Stimulated activated CD4-positive, alpha-beta T cell treated with anti-CD3 and anti-CD28 coated beads, Interleukin-2, amount 100 ng/mL, for 4 hours (primary cell): ENCODE results near the gene LPCAT4.

Experiments used
- DNase-seq: peaks from one replicate; pipeline ENCODE4 v3.0.0-alpha.2; 2020; ENCODE audit warnings: low read depth

Gene LPCAT4

GRCh38 chr15:34336991-34337556, 29.9 kb downstream of the LPCAT4 start:
- DNase-seq: no peak

- DNase-seq: no peak
Observed at GRCh38 chr15:34336231-34336990, 30.6 kb downstream of the LPCAT4 start.

GRCh38 chr15:34335176-34336032, 31.6 kb downstream of the LPCAT4 start:
- DNase-seq: no peak

GRCh38 chr15:34334672-34335071, 32.3 kb downstream of the LPCAT4 start:
- DNase-seq: no peak

GRCh38 chr15:34332553-34333120, 34.4 kb downstream of the LPCAT4 start:
- DNase-seq: no peak

GRCh38 chr15:34331809-34332208, 35.2 kb downstream of the LPCAT4 start:
- DNase-seq: no peak

- no peak for DNase-seq
Observed at GRCh38 chr15:34330279-34330678, 36.7 kb downstream of the LPCAT4 start.

- DNase-seq: no peak
Observed at GRCh38 chr15:34329006-34329405, 38.0 kb downstream of the LPCAT4 start.

- DNase-seq: no peak
Observed at GRCh38 chr15:34327906-34328305, 39.1 kb downstream of the LPCAT4 start.

GRCh38 chr15:34325368-34325767, 41.6 kb downstream of the LPCAT4 start:
- DNase-seq: no peak

- no peak for DNase-seq
Observed at GRCh38 chr15:34324933-34325332, 42.1 kb downstream of the LPCAT4 start.

- no peak for DNase-seq
Observed at GRCh38 chr15:34323217-34323616, 43.8 kb downstream of the LPCAT4 start.

- no peak for DNase-seq
Observed at GRCh38 chr15:34318277-34319079, 48.5 kb downstream of the LPCAT4 start.

GRCh38 chr15:34314491-34315490, 52.2 kb downstream of the LPCAT4 start:
- no peak for DNase-seq

GRCh38 chr15:34311563-34311962, 55.4 kb downstream of the LPCAT4 start:
- DNase-seq: no peak
